ENCODE results near the gene RAPSN. TPM values are rescaled to one million over a fixed set of nuclear protein-coding genes. Genes with fewer than 3 reads are reported as not detected.

The RAPSN gene
- total RNA-seq, 1 donor from 2014 or later, result not detected

GRCh38 chr11:47451990-47452389 lies 3.1 kb upstream of the RAPSN start:
- Histone ChIP-seq H3K27ac (no peak overlapping the region), H3K9me3 (ENCODE audit: low read depth) (no peaks in the 10 kb centered on the region), H3K4me3 (no peak overlapping the region), H4K20me1 (ENCODE audit: low read depth) (no peaks in the 10 kb centered on the region), H3K4me2 (no peak overlapping the region), H3K9ac (no peak overlapping the region), H3K79me2 (ENCODE audit: low read depth) (no peaks in the 10 kb centered on the region), H3K36me3 (no peaks in the 10 kb centered on the region), H3K4me1 (no peaks in the 10 kb centered on the region), H2AFZ (replicated peaks) (no peak overlapping the region), H3K27me3 (no peaks in the 10 kb centered on the region), H3F3A (ENCODE audit: low read depth) (peaks cover 5% of the 10 kb centered on the region)
- H3K4me3 Mint-ChIP-seq, result no peak overlapping the region
- no peaks in the 10 kb centered on the region for H3K36me3 Mint-ChIP-seq
- TF ChIP-seq EZH2phosphoT487 (IDR thresholded peaks at IDR 0.05) (no peak), CTCF (IDR thresholded peaks at IDR 0.05) (no peak), EZH2 (IDR thresholded peaks at IDR 0.05) (no peak)
- H3K4me1 Mint-ChIP-seq, result no peaks in the 10 kb centered on the region
- H3K27me3 Mint-ChIP-seq (ENCODE audit: insufficient read depth, low read depth), result peaks cover 6% of the 10 kb centered on the region
- no peaks in the 10 kb centered on the region for H3K9me3 Mint-ChIP-seq
- no peak for DNase-seq (ENCODE audit: low spot score)
- no peak overlapping the region for H3K27ac Mint-ChIP-seq

- no peaks in the 10 kb centered on the region for H3K27me3 ChIP-seq
- H3K9ac ChIP-seq, result no peak overlapping the region
- H4K20me1 ChIP-seq (ENCODE audit: low read depth), result no peaks in the 10 kb centered on the region
- no peaks in the 10 kb centered on the region for H3K9me3 Mint-ChIP-seq
- no peaks in the 10 kb centered on the region for H3K79me2 ChIP-seq (ENCODE audit: low read depth)
- H3K4me1 Mint-ChIP-seq, result no peaks in the 10 kb centered on the region
- H3K36me3 Mint-ChIP-seq, result no peaks in the 10 kb centered on the region
- H3K27me3 Mint-ChIP-seq (ENCODE audit: insufficient read depth, low read depth), result peaks cover 5% of the 10 kb centered on the region
- H3K4me3 ChIP-seq, result no peak overlapping the region
- TF ChIP-seq EZH2 (IDR thresholded peaks at IDR 0.05) (no peak), EZH2phosphoT487 (IDR thresholded peaks at IDR 0.05) (no peak), CTCF (IDR thresholded peaks at IDR 0.05) (no peak)
- H3K36me3 ChIP-seq, result no peaks in the 10 kb centered on the region
- H3K4me1 ChIP-seq, result no peaks in the 10 kb centered on the region
- no peak overlapping the region for H3K27ac Mint-ChIP-seq
- no peak for DNase-seq (ENCODE audit: low spot score)
- H3K4me3 Mint-ChIP-seq, result no peak overlapping the region
- H2AFZ ChIP-seq (replicated peaks), result no peak overlapping the region
- no peak overlapping the region for H3K4me2 ChIP-seq
- peaks cover 5% of the 10 kb centered on the region for H3F3A ChIP-seq (ENCODE audit: low read depth)
- no peak overlapping the region for H3K27ac ChIP-seq
- no peaks in the 10 kb centered on the region for H3K9me3 ChIP-seq (ENCODE audit: low read depth)
Measured at GRCh38 chr11:47451436-47451835, 2.5 kb upstream of the RAPSN start.

GRCh38 chr11:47449541-47449940 lies 605 bp upstream of the RAPSN start:
- H3K36me3 ChIP-seq, result no peaks in the 10 kb centered on the region
- no peak overlapping the region for H2AFZ ChIP-seq (replicated peaks)
- H3K79me2 ChIP-seq (ENCODE audit: low read depth), result no peaks in the 10 kb centered on the region
- Mint-ChIP-seq H3K36me3 (no peaks in the 10 kb centered on the region), H3K27me3 (ENCODE audit: insufficient read depth, low read depth) (peaks cover 5% of the 10 kb centered on the region), H3K27ac (no peak overlapping the region), H3K9me3 (no peaks in the 10 kb centered on the region), H3K4me3 (no peak overlapping the region), H3K4me1 (no peaks in the 10 kb centered on the region)
- no peak overlapping the region for H3K9ac ChIP-seq
- TF ChIP-seq CTCF (IDR thresholded peaks at IDR 0.05) (no peak), EZH2 (IDR thresholded peaks at IDR 0.05) (no peak), EZH2phosphoT487 (IDR thresholded peaks at IDR 0.05) (no peak)
- H3K4me1 ChIP-seq, result no peaks in the 10 kb centered on the region
- H3K4me2 ChIP-seq, result no peak overlapping the region
- no peak overlapping the region for H3K4me3 ChIP-seq
- no peaks in the 10 kb centered on the region for H3K9me3 ChIP-seq (ENCODE audit: low read depth)
- no peaks in the 10 kb centered on the region for H4K20me1 ChIP-seq (ENCODE audit: low read depth)
- H3F3A ChIP-seq (ENCODE audit: low read depth), result no peaks in the 10 kb centered on the region
- no peak overlapping the region for H3K27ac ChIP-seq
- DNase-seq (ENCODE audit: low spot score), result no peak
- no peaks in the 10 kb centered on the region for H3K27me3 ChIP-seq

Measured in neural progenitor cell (in vitro differentiated cells).